ENCODE data around the gene CREB3.

The CREB3 gene

DNA sequence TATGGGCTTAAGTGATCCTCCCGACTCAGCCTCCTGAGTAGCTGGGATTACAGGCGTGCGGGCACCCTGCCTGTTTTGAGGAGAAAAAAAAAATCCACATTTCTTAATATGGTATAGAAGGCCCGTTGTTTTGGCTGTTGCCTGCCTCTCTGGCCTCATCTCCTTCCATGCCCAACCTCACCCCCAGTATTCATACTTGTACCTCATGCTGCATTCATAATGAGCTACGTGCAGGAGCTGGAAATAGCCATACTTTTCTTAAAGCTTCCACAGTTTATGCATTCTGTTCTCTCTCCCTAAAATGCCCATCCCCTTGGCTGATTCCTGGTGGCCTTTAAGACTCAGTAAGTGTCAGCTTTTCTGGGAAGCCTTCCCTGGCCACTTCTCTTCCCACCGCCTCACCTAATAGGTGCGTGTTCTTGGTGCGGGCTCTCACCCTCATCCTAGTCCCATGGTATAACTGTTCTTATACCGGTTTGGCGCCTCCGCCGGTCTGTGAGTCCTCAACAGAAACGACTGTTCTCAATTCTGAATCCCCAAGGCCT lies 40.6 kb upstream of the CREB3 start:
- DNase-seq (ENCODE audit: low read depth) = no peak
- TF ChIP-seq, protein P1, sequence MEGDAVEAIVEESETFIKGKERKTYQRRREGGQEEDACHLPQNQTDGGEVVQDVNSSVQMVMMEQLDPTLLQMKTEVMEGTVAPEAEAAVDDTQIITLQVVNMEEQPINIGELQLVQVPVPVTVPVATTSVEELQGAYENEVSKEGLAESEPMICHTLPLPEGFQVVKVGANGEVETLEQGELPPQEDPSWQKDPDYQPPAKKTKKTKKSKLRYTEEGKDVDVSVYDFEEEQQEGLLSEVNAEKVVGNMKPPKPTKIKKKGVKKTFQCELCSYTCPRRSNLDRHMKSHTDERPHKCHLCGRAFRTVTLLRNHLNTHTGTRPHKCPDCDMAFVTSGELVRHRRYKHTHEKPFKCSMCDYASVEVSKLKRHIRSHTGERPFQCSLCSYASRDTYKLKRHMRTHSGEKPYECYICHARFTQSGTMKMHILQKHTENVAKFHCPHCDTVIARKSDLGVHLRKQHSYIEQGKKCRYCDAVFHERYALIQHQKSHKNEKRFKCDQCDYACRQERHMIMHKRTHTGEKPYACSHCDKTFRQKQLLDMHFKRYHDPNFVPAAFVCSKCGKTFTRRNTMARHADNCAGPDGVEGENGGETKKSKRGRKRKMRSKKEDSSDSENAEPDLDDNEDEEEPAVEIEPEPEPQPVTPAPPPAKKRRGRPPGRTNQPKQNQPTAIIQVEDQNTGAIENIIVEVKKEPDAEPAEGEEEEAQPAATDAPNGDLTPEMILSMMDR (IDR thresholded peaks at IDR 0.05; ENCODE audit: control insufficient read depth, insufficient read depth, low read depth, low read length, missing control alignments) = no peak
- no peak overlapping the region for H3K4me3 ChIP-seq (ENCODE audit: control insufficient read depth, low read depth, low read length)

DNA sequence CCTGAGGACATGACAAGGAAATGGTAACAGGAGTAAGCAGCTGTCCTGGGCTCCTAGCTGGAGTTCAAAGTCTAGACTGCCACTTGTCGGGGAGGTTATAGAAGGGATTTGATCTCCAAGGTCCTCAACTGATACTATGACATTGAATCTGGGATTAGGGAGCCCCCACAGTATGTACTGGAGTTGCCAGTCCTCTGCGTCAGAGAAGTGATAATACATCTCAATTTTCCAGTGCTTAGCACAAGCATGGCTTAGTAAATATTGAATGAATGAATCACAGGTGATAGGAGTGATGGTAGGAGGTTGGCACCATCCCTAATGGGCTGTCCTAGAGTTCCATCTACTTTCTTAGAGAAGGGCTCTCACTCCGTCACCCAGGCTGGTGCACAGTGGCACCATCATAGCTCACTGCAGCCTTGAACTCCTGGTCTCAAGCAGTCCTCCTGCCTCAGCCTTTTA lies 36.5 kb upstream of the CREB3 start:
- H3K4me3 ChIP-seq (ENCODE audit: control insufficient read depth, low read depth, low read length) = no peak overlapping the region
- no peak for DNase-seq (ENCODE audit: low read depth)
- TF ChIP-seq, protein P1 (IDR thresholded peaks at IDR 0.05; ENCODE audit: control insufficient read depth, insufficient read depth, low read depth, low read length, missing control alignments) = no peak

DNA sequence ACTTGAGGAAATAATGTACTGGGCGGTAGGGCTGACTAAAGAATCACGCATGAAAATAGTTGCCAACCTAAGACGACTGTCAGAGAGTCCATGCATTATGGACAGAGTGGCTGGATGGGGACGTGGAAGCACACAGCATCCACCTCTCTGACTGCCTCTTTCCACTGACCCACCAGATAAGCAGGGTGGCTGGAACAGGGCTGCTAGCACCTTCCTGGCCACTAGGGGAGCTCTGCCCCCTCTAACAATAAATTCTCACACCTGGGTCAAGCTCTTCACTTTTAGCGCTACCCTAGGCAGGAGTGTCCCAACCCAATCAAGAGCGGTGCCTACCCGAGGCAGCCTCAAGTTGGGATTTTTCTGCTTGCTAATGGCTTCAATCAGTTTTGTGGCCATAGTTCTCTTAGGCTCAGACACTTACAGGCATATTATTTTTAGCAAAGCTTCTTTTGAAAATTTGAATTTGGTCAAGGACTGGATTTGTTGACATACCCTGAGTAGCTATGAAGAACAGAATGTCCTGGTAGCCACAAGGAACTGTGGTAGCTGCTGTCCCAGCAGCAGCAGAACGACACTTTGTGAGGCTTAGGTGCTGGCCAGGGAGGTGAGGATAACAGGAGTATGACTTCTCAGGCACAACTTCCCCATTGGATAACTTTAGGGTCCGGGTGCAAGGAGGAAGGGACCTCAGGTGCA lies 35.8 kb upstream of the CREB3 start:
- H3K4me3 ChIP-seq (ENCODE audit: control insufficient read depth, low read depth, low read length) = no peak overlapping the region
- DNase-seq (ENCODE audit: low read depth) = no peak
- TF ChIP-seq, protein P1 (IDR thresholded peaks at IDR 0.05; ENCODE audit: control insufficient read depth, insufficient read depth, low read depth, low read length, missing control alignments) = peak; percentile 89

DNA sequence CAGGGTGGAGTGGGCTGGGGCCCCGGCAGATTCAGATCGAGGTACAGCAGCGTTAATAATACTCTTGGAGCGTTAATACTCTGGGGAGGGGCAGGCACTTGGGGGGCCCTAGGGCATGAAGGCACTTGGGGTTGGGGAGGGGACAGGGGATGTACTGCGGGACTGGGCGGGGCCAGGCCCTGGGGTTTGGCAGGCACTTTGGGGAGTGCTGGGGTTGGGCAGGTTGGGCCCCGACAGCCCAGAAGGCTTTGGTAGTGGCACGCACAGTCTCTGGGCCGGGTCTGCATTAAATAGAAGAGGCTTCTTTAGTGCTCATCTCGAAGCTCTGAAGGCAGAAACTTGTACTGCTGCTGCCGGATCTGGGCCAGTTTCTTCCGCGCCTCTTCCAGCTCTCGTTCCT lies 35.0 kb upstream of the CREB3 start:
- TF ChIP-seq, protein P1 (IDR thresholded peaks at IDR 0.05; ENCODE audit: control insufficient read depth, insufficient read depth, low read depth, low read length, missing control alignments) = no peak
- H3K4me3 ChIP-seq (ENCODE audit: control insufficient read depth, low read depth, low read length) = no peak overlapping the region
- DNase-seq (ENCODE audit: low read depth) = no peak

DNA sequence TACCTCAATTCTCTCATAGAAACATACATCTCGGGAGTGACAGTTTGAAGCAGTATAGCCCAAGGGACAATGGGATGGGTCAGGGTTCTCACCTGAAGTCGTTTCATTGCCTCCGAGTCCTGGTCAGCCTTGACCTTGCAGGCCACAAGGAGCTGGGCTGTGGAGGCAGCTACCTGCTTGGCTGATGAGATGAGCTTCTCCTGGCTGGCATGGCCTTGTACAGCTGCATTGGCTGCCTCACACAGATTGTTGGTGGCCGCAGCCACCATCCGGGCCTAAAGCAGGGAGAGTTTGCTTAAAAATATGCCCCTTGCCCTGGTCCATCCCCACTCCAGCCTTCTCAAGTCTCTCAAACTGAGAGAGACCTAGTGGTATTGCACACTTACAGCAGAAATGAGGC lies 34.2 kb upstream of the CREB3 start:
- TF ChIP-seq, protein P1 (IDR thresholded peaks at IDR 0.05; ENCODE audit: control insufficient read depth, insufficient read depth, low read depth, low read length, missing control alignments) = no peak
- no peak overlapping the region for H3K4me3 ChIP-seq (ENCODE audit: control insufficient read depth, low read depth, low read length)
- DNase-seq (ENCODE audit: low read depth) = no peak

DNA sequence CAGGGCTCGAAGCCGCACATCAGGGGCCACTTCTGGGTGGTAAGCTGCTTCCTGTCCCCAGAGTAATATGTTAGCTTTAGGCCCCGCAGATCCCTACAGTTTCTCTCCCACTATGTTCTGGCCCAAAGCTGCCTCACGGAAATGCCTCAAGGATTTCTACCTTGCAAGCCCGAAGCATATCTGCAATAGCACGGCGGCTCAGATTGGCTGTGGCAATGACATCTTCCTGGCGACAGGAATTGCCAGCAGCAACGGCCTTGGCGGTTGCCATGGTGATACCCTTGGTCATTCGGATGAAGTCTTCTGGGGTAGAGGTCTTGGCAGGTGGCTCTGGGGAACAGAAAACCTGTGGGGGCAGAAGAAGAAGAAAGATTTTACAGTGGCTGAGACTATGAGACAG lies 32.4 kb upstream of the CREB3 start:
- no peak for DNase-seq (ENCODE audit: low read depth)
- TF ChIP-seq, protein P1 (IDR thresholded peaks at IDR 0.05; ENCODE audit: control insufficient read depth, insufficient read depth, low read depth, low read length, missing control alignments) = no peak
- H3K4me3 ChIP-seq (ENCODE audit: control insufficient read depth, low read depth, low read length) = no peak overlapping the region
